Endothelial cell of umbilical vein (primary cell): ENCODE measurements around the gene LPP. TPM values are rescaled to one million over a fixed set of nuclear protein-coding genes. Genes with fewer than 3 reads are reported as not detected.

ENCODE experiments used
- BruUV-seq: library from RNA; stranded (reverse); fragments of 400-500 nt; replicated peaks from 2 replicates; lab custom pipeline; 2021; lab: Mats Ljungman, UMichigan
- CTCF ChIA-PET: fragments of 300-600, 350-600 bp; sonication (Branson Sonifier 250); formaldehyde crosslinking; loops from one replicate; lab custom pipeline; 2021; ENCODE audit warnings: antibody characterized with exemption, inconsistent platforms; lab: Charles Lee
- POLR2A ChIA-PET: fragments of 300-600, 350-600 bp; sonication (Branson Sonifier 250); formaldehyde crosslinking; loops from one replicate; lab custom pipeline; 2021; ENCODE audit warnings: antibody characterized with exemption, inconsistent platforms; lab: Charles Lee
- DNase-seq: peaks from one replicate; pipeline ENCODE4 v3.0.0-alpha.2; 2011; ENCODE audit warnings: low read depth, low spot score
- FAIRE-seq: peaks from 2 replicates; lab custom pipeline; 2011; peaks lifted over from hg19 to GRCh38; lab: Jason Lieb, UNC
- H2AFZ ChIP-seq: 2 replicates; pipeline ENCODE4 v1.6.0; 2012; ENCODE audit warnings: low read depth, low read length, control low read depth, inconsistent platforms
- H3K27ac ChIP-seq: 2 replicates; pipeline ENCODE4 v1.5.1; 2011; ENCODE audit warnings: low read depth, mild to moderate bottlenecking, control low read depth, low read length, moderate library complexity; ENCODE audit not compliant: insufficient read depth
- H3K27me3 ChIP-seq, 2 experiments: 2 replicates each; pipeline versions ENCODE4 v1.6.0 to v1.6.1; 2011; ENCODE audit warnings: low read length in 2 of 2, mixed read lengths in 1 of 2; ENCODE audit not compliant: control insufficient read depth in 2 of 2, insufficient read depth in 2 of 2
- H3K36me3 ChIP-seq, 2 experiments: 2 replicates in 1 of 2; 3 replicates in 1 of 2; pipeline ENCODE4 v1.5.1; 2011; ENCODE audit warnings: low read length in 2 of 2, mild to moderate bottlenecking in 1 of 2, moderate library complexity in 1 of 2; ENCODE audit not compliant: control insufficient read depth in 2 of 2, insufficient read depth in 2 of 2; ENCODE audit errors: extremely low read depth in 1 of 2
- H3K4me1 ChIP-seq: 3 replicates; pipeline ENCODE4 v1.5.1; 2011; ENCODE audit warnings: mild to moderate bottlenecking, low read length; ENCODE audit not compliant: control insufficient read depth, insufficient read depth; ENCODE audit errors: extremely low read depth
- H3K4me2 ChIP-seq: 2 replicates; pipeline ENCODE4 v1.6.1; 2011; ENCODE audit warnings: low read length, control low read depth, mixed read lengths; ENCODE audit not compliant: insufficient read depth
- H3K4me3 ChIP-seq, 3 experiments: fragments of 200-600 bp in 1 of 3; sonication (generic), shearing (Covaris generic) in 1 of 3; replicated peaks in 1 of 3; 2 replicates each; pipeline ENCODE4 v1.5.1; 2011 to 2016; ENCODE audit warnings: control low read depth in 3 of 3, low read length in 3 of 3, mild to moderate bottlenecking in 2 of 3, inconsistent platforms in 1 of 3, low read depth in 1 of 3, moderate library complexity in 1 of 3; ENCODE audit not compliant: insufficient read depth in 1 of 3
- H3K79me2 ChIP-seq: 2 replicates; pipeline ENCODE4 v1.6.0; 2012; ENCODE audit warnings: low read length, inconsistent platforms; ENCODE audit not compliant: control insufficient read depth, insufficient read depth
- H3K9ac ChIP-seq: replicated peaks from 2 replicates; pipeline ENCODE3; 2011; ENCODE audit warnings: low read length, control low read depth; ENCODE audit not compliant: insufficient read depth; ENCODE audit errors: extremely low read depth
- H3K9me1 ChIP-seq: replicated peaks from 3 replicates; pipeline ENCODE4 v1.6.0; 2011; ENCODE audit warnings: mild to moderate bottlenecking, low read length; ENCODE audit not compliant: control insufficient read depth, insufficient read depth; ENCODE audit errors: extremely low read depth
- H3K9me3 ChIP-seq: replicated peaks from 2 replicates; pipeline ENCODE4 v1.5.1; 2012; ENCODE audit warnings: low read length, inconsistent platforms; ENCODE audit not compliant: control insufficient read depth, insufficient read depth
- H4K20me1 ChIP-seq: replicated peaks from 2 replicates; pipeline ENCODE3; 2011; ENCODE audit warnings: mild to moderate bottlenecking, low read length; ENCODE audit not compliant: control insufficient read depth, insufficient read depth; ENCODE audit errors: extremely low read depth
- CTCF ChIP-seq, 2 donors: IDR thresholded peaks; 1 replicate in 1 of 2; 2 replicates in 1 of 2; pipeline ENCODE4 v1.5.1; 2011; ENCODE audit warnings: low read length in 2 of 2, mild to moderate bottlenecking in 2 of 2, moderate library complexity in 2 of 2, control low read depth in 1 of 2, inconsistent platforms in 1 of 2, low read depth in 1 of 2; ENCODE audit not compliant: insufficient read depth in 1 of 2; ENCODE audit errors: extremely low read depth in 1 of 2
- EZH2 ChIP-seq: IDR thresholded peaks from 2 replicates; pipeline ENCODE4 v1.6.1; 2012; ENCODE audit warnings: borderline replicate concordance, low read depth, mild to moderate bottlenecking, moderate library complexity, low read length, inconsistent platforms; ENCODE audit not compliant: severe bottlenecking
- FOS ChIP-seq: IDR thresholded peaks from 2 replicates; pipeline ENCODE4 v1.6.1; 2011; ENCODE audit warnings: mild to moderate bottlenecking, low read length, moderate library complexity, borderline replicate concordance; ENCODE audit not compliant: insufficient read depth
- GATA2 ChIP-seq: IDR thresholded peaks from 2 replicates; pipeline ENCODE4 v1.7.0; 2011; ENCODE audit warnings: low read depth, mild to moderate bottlenecking, moderate library complexity, mixed read lengths, low read length; ENCODE audit not compliant: insufficient read length, insufficient read depth
- JUN ChIP-seq: IDR thresholded peaks from 2 replicates; pipeline ENCODE4 v1.6.1; 2011; ENCODE audit warnings: borderline replicate concordance, low read depth; ENCODE audit not compliant: insufficient read length, insufficient read depth
- MAX ChIP-seq: IDR thresholded peaks from 2 replicates; pipeline ENCODE4 v1.6.1; 2011; ENCODE audit not compliant: insufficient read depth, insufficient read length
- MYC ChIP-seq: IDR thresholded peaks from one replicate; pipeline ENCODE4 v1.6.1; 2011; ENCODE audit warnings: mild to moderate bottlenecking, low read depth, low read length
- POLR2A ChIP-seq: IDR thresholded peaks from 2 replicates; pipeline ENCODE4 v1.6.1; 2012; ENCODE audit warnings: low read depth, mild to moderate bottlenecking, control low read depth, low read length
- POLR2AphosphoS5 ChIP-seq: IDR thresholded peaks from 2 replicates; pipeline ENCODE4 v1.6.1; 2012; ENCODE audit warnings: low read depth, mild to moderate bottlenecking, control low read depth, low read length, moderate library complexity; ENCODE audit not compliant: insufficient read depth
- dilution Hi-C: fragments of 300-500 bp; cut with MboI; formaldehyde crosslinking; loops from one replicate; pipeline ENCODE4 v1.15.0; 2019; ENCODE audit warnings: low sequenced_read_pairs; ENCODE audit not compliant: extremely low pct_ligation_motif_present
- intact Hi-C: fragments of 100-400 bp; cut with micrococcal nuclease; formaldehyde crosslinking; loops from one replicate; pipeline ENCODE4 v1.10.0; 2022
- polyA plus RNA-seq, 4 experiments: library from polyadenylated mRNA; depleted of rRNA in 3 of 4; stranded (reverse) in 3 of 4; unstranded in 1 of 4; fragments of >200 nt; gene quantifications; 2 replicates each; pipeline versions ENCODE4 v1.2.1 to v1.2.3, GENCODE V29; 2011 to 2012; ENCODE audit warnings: missing spikeins in 1 of 4
- total RNA-seq: library from RNA; stranded (reverse); gene quantifications from 2 replicates; pipeline ENCODE4 v1.2.3, GENCODE V29; 2021

Gene LPP
- total and polyA plus RNA-seq, 2 donors (not counting 3 experiments of a cell fraction or from before 2014, with no cell fraction given) = 16.9 to 153 TPM

GRCh38 chr3:188330138-188330537 lies 176.2 kb downstream of the LPP start:
- FAIRE-seq = no peak
- H3K36me3 ChIP-seq = no peaks in the 10 kb centered on the region

More at GRCh38 chr3:188330138-188330537, 176.2 kb downstream of the LPP start:
- intact Hi-C loops = no loop called here
- DNase-seq = no peak
- ChIA-PET CTCF (interaction anchor here (1.4 kb wide), 1 partner anchor 60 kb away, joined by 4 read pairs; no protein-coding TSS in a partner anchor), POLR2A (no interaction called here)
- dilution Hi-C loops = no loop called here
- no peak overlapping the region for H3K4me3 ChIP-seq
- H3K79me2 ChIP-seq = peaks cover 4% of the 10 kb centered on the region
- no peaks in the 10 kb centered on the region for H3K4me1 ChIP-seq
- H3K9me3 ChIP-seq = no peaks in the 10 kb centered on the region
- no peaks in the 10 kb centered on the region for H3K27me3 ChIP-seq
- H3K9me1 ChIP-seq = no peaks in the 10 kb centered on the region
- no TSS peak for BruUV-seq
- no peak overlapping the region for H3K4me2 ChIP-seq
- no peak overlapping the region for H3K9ac ChIP-seq
- H2AFZ ChIP-seq = no peak overlapping the region
- no peaks in the 10 kb centered on the region for H4K20me1 ChIP-seq
- no peak overlapping the region for H3K27ac ChIP-seq
- TF ChIP-seq MAX = no peak
- TF ChIP-seq GATA2 = no peak
- no peak for TF ChIP-seq EZH2
- TF ChIP-seq POLR2A = no peak
- TF ChIP-seq MYC = no peak
- TF ChIP-seq FOS = no peak
- TF ChIP-seq POLR2AphosphoS5 = no peak
- no peak for TF ChIP-seq JUN
- no peak for TF ChIP-seq CTCF (IDR thresholded peaks at IDR 0.05; ENCODE audit: extremely low read depth in 1 of 2, insufficient read depth in 1 of 2, low read depth in 1 of 2, low read length in 2 of 2)
